Loucy (cell line): ENCODE results near the gene NFATC4.
"Not testable (repeated sequence)": the region's sequence is repeated elsewhere in the genome, so short reads cannot be mapped to it uniquely, and the experiment has no call there.

Source experiments
- H2AFZ ChIP-seq: fragments of 200-600 bp; sonication (generic); 2 replicates; pipeline ENCODE4 v1.6.0; 2016; ENCODE audit warnings: antibody characterized with exemption, mild to moderate bottlenecking, low read length, moderate library complexity
- H3F3A ChIP-seq: fragments of 200-600 bp; 2 replicates; pipeline ENCODE4 v1.6.0; 2016; ENCODE audit warnings: antibody characterized with exemption, low read depth, mild to moderate bottlenecking
- H3K27me3 ChIP-seq: fragments of 200-600 bp; sonication (generic); 2 replicates; pipeline ENCODE4 v1.6.1; 2014; ENCODE audit warnings: low read length, mild to moderate bottlenecking; ENCODE audit not compliant: insufficient read depth, poor library complexity, severe bottlenecking
- H3K36me3 ChIP-seq: fragments of 200-600 bp; sonication (generic); 2 replicates; pipeline ENCODE4 v1.6.1; 2016; ENCODE audit warnings: low read length; ENCODE audit not compliant: insufficient read depth
- H3K4me1 ChIP-seq: fragments of 200-600 bp; sonication (generic); 2 replicates; pipeline ENCODE4 v1.5.1; 2014; ENCODE audit warnings: low read length, mild to moderate bottlenecking; ENCODE audit not compliant: insufficient read depth, poor library complexity, severe bottlenecking
- H3K4me2 ChIP-seq: fragments of 200-600 bp; sonication (generic); 2 replicates; pipeline ENCODE4 v1.6.0; 2014; ENCODE audit warnings: antibody characterized with exemption, low read length, low read depth, mild to moderate bottlenecking; ENCODE audit not compliant: poor library complexity, severe bottlenecking
- H3K4me3 ChIP-seq: fragments of 200-600 bp; sonication (generic); 2 replicates; pipeline ENCODE4 v1.5.1; 2014; ENCODE audit warnings: low read length, mild to moderate bottlenecking, mixed read lengths; ENCODE audit not compliant: poor library complexity, severe bottlenecking
- H3K79me2 ChIP-seq: fragments of 200-600 bp; sonication (generic); 2 replicates; pipeline ENCODE4 v1.6.1; 2014; ENCODE audit warnings: low read length; ENCODE audit not compliant: insufficient read depth
- H3K9ac ChIP-seq: fragments of 200-600 bp; sonication (generic); 2 replicates; pipeline ENCODE4 v1.6.0; 2014; ENCODE audit warnings: mild to moderate bottlenecking, low read depth, low read length, moderate library complexity; ENCODE audit not compliant: poor library complexity, severe bottlenecking
- H3K9me2 ChIP-seq: fragments of 200-600 bp; sonication (generic); replicated peaks from 2 replicates; pipeline ENCODE4 v1.6.1; 2016; ENCODE audit warnings: low read depth, low read length, mixed read lengths
- H3K9me3 ChIP-seq: fragments of 200-600 bp; sonication (generic); 2 replicates; pipeline ENCODE4 v1.6.1; 2014; ENCODE audit warnings: mild to moderate bottlenecking, antibody characterized with exemption, low read length, low read depth; ENCODE audit not compliant: insufficient read depth
- H4K20me1 ChIP-seq: fragments of 200-600 bp; sonication (generic); 2 replicates; pipeline ENCODE4 v1.6.0; 2014; ENCODE audit warnings: antibody characterized with exemption, low read length, mild to moderate bottlenecking; ENCODE audit not compliant: insufficient read depth, poor library complexity, severe bottlenecking
- EZH2phosphoT487 ChIP-seq: fragments of 200-600 bp; IDR thresholded peaks from 2 replicates; pipeline ENCODE4 v1.6.1; 2018; ENCODE audit warnings: antibody characterized with exemption, mild to moderate bottlenecking, moderate library complexity, borderline replicate concordance
- TF ChIP-seq, protein P1 (sequence below): fragments of 200-600 bp; sonication (generic); conservative IDR thresholded peaks from 2 replicates; pipeline ENCODE4 v1.5.1; 2014; ENCODE audit warnings: mild to moderate bottlenecking, antibody characterized with exemption, low read length

The NFATC4 gene

DNA sequence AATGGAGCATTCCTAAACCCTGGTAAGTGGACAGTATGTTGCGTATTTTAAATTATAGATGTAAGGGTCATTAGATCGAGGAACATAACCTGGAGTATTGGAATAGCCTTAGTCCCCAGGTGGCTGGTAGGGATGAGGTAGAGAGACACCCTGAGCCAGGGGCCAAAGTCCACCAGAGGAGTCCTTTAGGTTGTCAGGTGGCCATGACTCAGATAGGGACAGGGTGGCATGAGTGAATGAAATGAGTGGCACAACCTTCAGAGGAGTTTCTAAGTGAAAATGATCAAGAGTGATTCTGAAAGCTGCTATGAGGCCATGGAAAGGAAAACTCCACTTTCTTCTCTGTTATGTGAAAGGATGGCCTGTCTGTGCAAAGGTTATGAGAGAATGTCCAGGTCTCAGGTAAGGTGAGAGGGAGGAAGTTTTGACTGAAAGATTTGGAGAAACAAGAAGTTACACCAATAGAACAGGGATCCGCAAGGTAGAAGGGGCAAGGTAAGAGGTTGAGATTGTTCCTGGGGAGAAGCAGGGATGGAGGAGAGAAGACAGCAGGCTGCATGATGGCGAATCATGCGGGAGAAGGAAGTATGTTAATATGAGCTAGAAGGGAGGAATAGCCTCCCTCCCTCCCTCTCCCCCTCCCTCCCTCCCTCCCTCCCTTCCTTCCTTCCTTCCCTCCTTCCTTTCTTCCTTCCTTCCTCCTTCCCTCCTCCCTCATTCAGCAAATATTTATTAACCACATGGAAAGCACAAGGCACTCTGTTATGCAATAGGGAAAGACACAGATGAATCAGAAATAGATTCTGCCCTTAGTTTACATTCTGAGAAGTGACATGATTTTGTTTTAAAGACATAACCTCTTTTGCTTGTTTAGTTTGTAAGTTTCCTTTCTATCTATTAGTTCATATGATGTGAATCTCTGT, 14.2 kb upstream of the NFATC4 start:
- Histone ChIP-seq H3K9me3 (no peaks in the 10 kb centered on the region), H3K4me1 (no peaks in the 10 kb centered on the region), H3K4me3 (no peak overlapping the region), H3K9ac (no peak overlapping the region), H3K79me2 (no peaks in the 10 kb centered on the region), H4K20me1 (no peaks in the 10 kb centered on the region), H3K36me3 (no peaks in the 10 kb centered on the region), H3F3A (no peaks in the 10 kb centered on the region), H3K9me2 (no peaks in the 10 kb centered on the region), H2AFZ (no peak overlapping the region), H3K4me2 (no peak overlapping the region), H3K27me3 (no peaks in the 10 kb centered on the region)
- TF ChIP-seq EZH2phosphoT487, result no peak
- TF ChIP-seq, protein P1, sequence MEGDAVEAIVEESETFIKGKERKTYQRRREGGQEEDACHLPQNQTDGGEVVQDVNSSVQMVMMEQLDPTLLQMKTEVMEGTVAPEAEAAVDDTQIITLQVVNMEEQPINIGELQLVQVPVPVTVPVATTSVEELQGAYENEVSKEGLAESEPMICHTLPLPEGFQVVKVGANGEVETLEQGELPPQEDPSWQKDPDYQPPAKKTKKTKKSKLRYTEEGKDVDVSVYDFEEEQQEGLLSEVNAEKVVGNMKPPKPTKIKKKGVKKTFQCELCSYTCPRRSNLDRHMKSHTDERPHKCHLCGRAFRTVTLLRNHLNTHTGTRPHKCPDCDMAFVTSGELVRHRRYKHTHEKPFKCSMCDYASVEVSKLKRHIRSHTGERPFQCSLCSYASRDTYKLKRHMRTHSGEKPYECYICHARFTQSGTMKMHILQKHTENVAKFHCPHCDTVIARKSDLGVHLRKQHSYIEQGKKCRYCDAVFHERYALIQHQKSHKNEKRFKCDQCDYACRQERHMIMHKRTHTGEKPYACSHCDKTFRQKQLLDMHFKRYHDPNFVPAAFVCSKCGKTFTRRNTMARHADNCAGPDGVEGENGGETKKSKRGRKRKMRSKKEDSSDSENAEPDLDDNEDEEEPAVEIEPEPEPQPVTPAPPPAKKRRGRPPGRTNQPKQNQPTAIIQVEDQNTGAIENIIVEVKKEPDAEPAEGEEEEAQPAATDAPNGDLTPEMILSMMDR, result no peak

DNA sequence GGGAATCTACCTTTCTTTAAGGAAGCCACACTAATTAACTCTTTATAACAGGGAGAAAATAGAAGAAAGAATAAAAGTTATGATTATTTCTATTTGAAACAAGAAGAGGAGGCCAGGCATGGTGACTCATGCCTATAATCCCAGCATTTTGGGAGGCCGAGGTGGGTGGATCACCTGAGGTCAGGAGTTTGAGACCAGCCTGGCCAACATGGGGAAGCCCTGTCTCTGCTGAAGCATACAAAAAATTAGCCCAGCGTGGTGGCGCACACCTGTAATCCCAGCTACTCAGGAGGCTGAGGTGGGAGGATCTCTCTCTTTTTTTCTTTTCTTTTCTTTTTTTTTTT, 13.5 kb upstream of the NFATC4 start:
- not testable (repeated sequence) for H3K27me3 ChIP-seq, H3K9me2 ChIP-seq, H3F3A ChIP-seq, H3K4me3 ChIP-seq, H3K4me2 ChIP-seq, H4K20me1 ChIP-seq, H3K9ac ChIP-seq, H3K4me1 ChIP-seq, H3K79me2 ChIP-seq, H3K36me3 ChIP-seq, H2AFZ ChIP-seq, H3K9me3 ChIP-seq

DNA sequence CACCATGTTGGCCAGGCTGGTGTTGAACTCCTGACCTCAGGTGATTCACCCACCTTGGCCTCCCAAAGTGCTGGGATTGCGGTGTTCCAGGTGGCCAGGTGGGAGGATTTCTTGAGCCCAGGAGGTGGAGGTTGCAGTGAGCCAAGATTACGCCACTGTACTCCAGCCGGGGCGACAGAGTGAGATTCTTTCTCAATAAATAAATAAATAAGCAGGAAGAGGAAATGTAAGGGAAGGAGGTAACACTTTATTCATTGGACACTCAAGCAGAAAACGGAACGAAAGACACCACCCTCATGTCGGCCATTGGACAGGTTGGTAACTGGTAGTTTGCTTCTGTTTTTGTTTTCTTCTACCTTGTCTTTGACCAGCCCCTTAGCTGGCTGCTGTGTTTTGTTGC, 13.0 kb upstream of the NFATC4 start:
- no peak overlapping the region for H3K9ac ChIP-seq
- no peak overlapping the region for H3K4me2 ChIP-seq
- no peaks in the 10 kb centered on the region for H3K27me3 ChIP-seq
- no peaks in the 10 kb centered on the region for H3K36me3 ChIP-seq
- H3K9me3 ChIP-seq, result no peaks in the 10 kb centered on the region
- no peaks in the 10 kb centered on the region for H3K4me1 ChIP-seq
- no peaks in the 10 kb centered on the region for H3K9me2 ChIP-seq
- H2AFZ ChIP-seq, result no peak overlapping the region
- H3K79me2 ChIP-seq, result no peaks in the 10 kb centered on the region
- TF ChIP-seq, protein P1, result no peak
- no peak for TF ChIP-seq EZH2phosphoT487
- H3F3A ChIP-seq, result no peaks in the 10 kb centered on the region
- no peak overlapping the region for H3K4me3 ChIP-seq
- H4K20me1 ChIP-seq, result no peaks in the 10 kb centered on the region

GRCh38 chr14:24356208-24356607, 11.8 kb upstream of the NFATC4 start:
- no peak for TF ChIP-seq EZH2phosphoT487
- TF ChIP-seq, protein P1, result no peak
- Histone ChIP-seq H3K4me2 (no peak overlapping the region), H3K4me3 (no peak overlapping the region), H3K9ac (no peak overlapping the region), H2AFZ (no peak overlapping the region), H3K9me2 (no peaks in the 10 kb centered on the region), H3K27me3 (no peaks in the 10 kb centered on the region), H3F3A (no peaks in the 10 kb centered on the region), H4K20me1 (no peaks in the 10 kb centered on the region), H3K4me1 (no peaks in the 10 kb centered on the region), H3K36me3 (no peaks in the 10 kb centered on the region), H3K79me2 (no peaks in the 10 kb centered on the region), H3K9me3 (no peaks in the 10 kb centered on the region)
